ENCODE data around the gene ELFN2.

DNA sequence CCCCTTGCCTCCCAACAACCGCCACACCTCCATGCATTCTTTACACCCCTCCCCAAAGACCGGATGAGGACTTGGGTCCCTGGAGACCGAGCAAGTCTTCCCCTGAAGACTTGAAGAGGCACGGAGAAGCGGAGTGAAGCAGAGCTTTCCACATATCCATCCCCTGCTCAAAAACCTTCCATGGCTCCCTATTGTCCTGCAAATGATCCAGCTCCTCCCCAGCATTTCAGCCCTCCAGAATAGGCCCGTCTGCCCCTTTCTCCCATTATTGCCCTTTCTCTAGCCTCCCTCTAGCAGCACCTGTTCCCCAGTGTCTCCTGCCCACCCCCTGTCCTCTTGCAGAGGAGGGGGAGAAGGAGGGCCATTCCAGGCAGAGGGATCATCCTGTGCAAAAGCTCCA lies 85.2 kb downstream of the ELFN2 start:
- TF ChIP-seq, protein P1, sequence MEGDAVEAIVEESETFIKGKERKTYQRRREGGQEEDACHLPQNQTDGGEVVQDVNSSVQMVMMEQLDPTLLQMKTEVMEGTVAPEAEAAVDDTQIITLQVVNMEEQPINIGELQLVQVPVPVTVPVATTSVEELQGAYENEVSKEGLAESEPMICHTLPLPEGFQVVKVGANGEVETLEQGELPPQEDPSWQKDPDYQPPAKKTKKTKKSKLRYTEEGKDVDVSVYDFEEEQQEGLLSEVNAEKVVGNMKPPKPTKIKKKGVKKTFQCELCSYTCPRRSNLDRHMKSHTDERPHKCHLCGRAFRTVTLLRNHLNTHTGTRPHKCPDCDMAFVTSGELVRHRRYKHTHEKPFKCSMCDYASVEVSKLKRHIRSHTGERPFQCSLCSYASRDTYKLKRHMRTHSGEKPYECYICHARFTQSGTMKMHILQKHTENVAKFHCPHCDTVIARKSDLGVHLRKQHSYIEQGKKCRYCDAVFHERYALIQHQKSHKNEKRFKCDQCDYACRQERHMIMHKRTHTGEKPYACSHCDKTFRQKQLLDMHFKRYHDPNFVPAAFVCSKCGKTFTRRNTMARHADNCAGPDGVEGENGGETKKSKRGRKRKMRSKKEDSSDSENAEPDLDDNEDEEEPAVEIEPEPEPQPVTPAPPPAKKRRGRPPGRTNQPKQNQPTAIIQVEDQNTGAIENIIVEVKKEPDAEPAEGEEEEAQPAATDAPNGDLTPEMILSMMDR (conservative IDR thresholded peaks at IDR 0.05; ENCODE audit: low read length): no peak
- no peak for TF ChIP-seq EZH2phosphoT487 (IDR thresholded peaks at IDR 0.05; ENCODE audit: borderline replicate concordance, low read depth, low read length)

Measured in OCI-LY7 (cell line).